Measurements from ENCODE around the gene CDX1. TPM values are rescaled to one million over a fixed set of nuclear protein-coding genes. Genes with fewer than 3 reads are reported as not detected.

Gene CDX1
- total and polyA plus RNA-seq, 2 of the 8 experiments (the other 6 are each of a cell fraction or from before 2014, with no cell fraction given), result not detected

DNA sequence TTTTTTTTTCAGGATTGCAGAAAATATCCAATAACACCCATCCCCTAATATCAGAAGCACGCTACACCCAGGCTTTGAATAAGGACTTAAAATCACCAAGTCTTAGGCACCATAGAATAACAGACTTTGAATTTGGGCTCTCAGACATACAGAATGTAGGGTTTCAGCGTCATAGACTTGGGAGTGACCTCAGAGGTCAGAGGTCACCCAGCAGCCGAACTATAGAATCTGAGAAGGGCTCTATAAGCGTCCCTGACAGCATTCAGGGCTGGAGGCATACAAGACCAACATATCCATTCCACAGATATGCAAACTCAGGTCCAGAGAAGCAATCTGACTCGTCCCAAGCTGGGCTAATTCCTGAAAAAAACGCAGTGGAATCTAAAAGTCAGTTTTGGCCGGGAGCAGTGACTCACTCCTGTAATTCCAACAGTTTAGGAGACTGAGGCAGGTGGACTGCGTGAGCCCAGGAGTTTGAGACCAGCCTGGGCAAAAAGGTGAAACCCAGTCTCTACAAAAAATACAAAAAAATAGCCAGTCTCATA is 58.0 kb downstream of the CDX1 start:
- H3K79me2 ChIP-seq (ENCODE audit: control insufficient read depth in 1 of 2, insufficient read depth in 2 of 2, low read length in 2 of 2), result no peaks in the 10 kb centered on the region
- H2AK5ac ChIP-seq (ENCODE audit: low read depth, low read length), result no peak overlapping the region
- H3K4ac ChIP-seq (replicated peaks; ENCODE audit: insufficient read length, low read depth, low read length), result no peak overlapping the region
- no peak for DNase-seq (ENCODE audit: low read depth in 1 of 2, low spot score in 2 of 2)
- no peaks in the 10 kb centered on the region for H3K23me2 ChIP-seq (ENCODE audit: low read depth, low read length)
- H3K56ac ChIP-seq (replicated peaks; ENCODE audit: insufficient read length, low read depth, low read length), result no peak overlapping the region
- no peak overlapping the region for H4K91ac ChIP-seq (replicated peaks; ENCODE audit: insufficient read length, low read length)
- no peak overlapping the region for H3K4me2 ChIP-seq (ENCODE audit: insufficient read depth in 1 of 2, low read depth in 2 of 2, low read length in 2 of 2)
- no peak for FAIRE-seq
- peaks cover 0 to 4% (median 0%) of the 10 kb centered on the region in 4 experiments; a peak in 1 of 7 replicates for H3K4me1 ChIP-seq (replicated peaks in 1 of 4; ENCODE audit: control insufficient read depth in 3 of 4, insufficient read depth in 4 of 4, low read length in 3 of 4)
- no peak overlapping the region for H4K8ac ChIP-seq (ENCODE audit: extremely low read depth, insufficient read depth, low read length)
- H2BK12ac ChIP-seq (ENCODE audit: low read depth, low read length), result no peak overlapping the region
- no peak overlapping the region for H2AFZ ChIP-seq (ENCODE audit: low read length)
- ChIA-PET POLR2A (ENCODE audit: partially characterized antibody) (no interaction called here), CTCF (ENCODE audit: partially characterized antibody) (interaction anchor here (0.6 to 21.2 kb wide), 5 partner anchors 9 to 175 kb away, joined by 3 to 302 read pairs (median 3); partner anchors contain the start of gene SLC6A7)
- no peak overlapping the region for H4K5ac ChIP-seq (ENCODE audit: insufficient read length, low read depth, low read length)
- TF ChIP-seq TEAD4 (IDR thresholded peaks at IDR 0.05; ENCODE audit: low read depth, low read length) (no peak), FOSL1 (IDR thresholded peaks at IDR 0.05; ENCODE audit: insufficient read depth, low read depth, low read length) (no peak), BACH1 (IDR thresholded peaks at IDR 0.05; ENCODE audit: low read length) (no peak), BCL11A (IDR thresholded peaks at IDR 0.05; ENCODE audit: low read depth in 2 of 2, low read length in 2 of 2) (no peak), EP300 (IDR thresholded peaks at IDR 0.05; ENCODE audit: borderline replicate concordance in 1 of 2, low read depth in 2 of 2, low read length in 2 of 2) (no peak), ZNF274 (IDR thresholded peaks at IDR 0.05; ENCODE audit: borderline replicate concordance, extremely low read depth, low read length) (no peak), CREB1 (IDR thresholded peaks at IDR 0.05) (no peak)
- no peak overlapping the region for H2BK15ac ChIP-seq (ENCODE audit: low read length)
- H2BK20ac ChIP-seq (ENCODE audit: low read length), result no peak overlapping the region
- H2BK120ac ChIP-seq (replicated peaks; ENCODE audit: low read depth, low read length), result no peak overlapping the region
- no peaks in the 10 kb centered on the region for H3K27me3 ChIP-seq (replicated peaks in 1 of 4; ENCODE audit: control insufficient read depth in 3 of 4, extremely low read depth in 1 of 4, insufficient read depth in 3 of 4, low read length in 3 of 4)
- no peak overlapping the region for H3K9ac ChIP-seq (replicated peaks in 1 of 4; ENCODE audit: extremely low read depth in 1 of 4, low read depth in 3 of 4, low read length in 3 of 4)
- H3K27ac ChIP-seq (ENCODE audit: low read depth, low read length), result no peak overlapping the region
- 74% methylated on average over 8 of the region's 8 CpGs; no CpG with 5 or more reads in 1 of the 2 experiments for WGBS, 2 experiments (ENCODE audit: extremely low coverage in 1 of 2, insufficient coverage in 1 of 2, insufficient read length in 1 of 2, insufficient replicate concordance in 2 of 2, low coverage in 1 of 2, low lambda C conversion rate in 2 of 2, missing lambda C conversion rate in 1 of 2)
- H3K18ac ChIP-seq (ENCODE audit: extremely low read depth, low read length), result no peak overlapping the region
- no peak overlapping the region for H3K14ac ChIP-seq (ENCODE audit: insufficient read length)
- H3K4me3 ChIP-seq (ENCODE audit: extremely low read depth in 1 of 4, insufficient read depth in 2 of 4, low read depth in 3 of 4, low read length in 4 of 4), result no peak overlapping the region
- no peaks in the 10 kb centered on the region for H3K36me3 ChIP-seq (ENCODE audit: control insufficient read depth in 2 of 4, insufficient read depth in 4 of 4, low read length in 3 of 4)
- no peaks in the 10 kb centered on the region for H4K20me1 ChIP-seq (replicated peaks in 1 of 2; ENCODE audit: control insufficient read depth in 1 of 2, insufficient read depth in 2 of 2, low read length in 2 of 2)
- H3K23ac ChIP-seq (ENCODE audit: insufficient read length), result no peak overlapping the region
- H3K79me1 ChIP-seq (ENCODE audit: low read depth, low read length), result no peaks in the 10 kb centered on the region
- no peaks in the 10 kb centered on the region for H3K9me3 ChIP-seq (ENCODE audit: insufficient read depth in 2 of 2, low read depth in 1 of 2, low read length in 1 of 2)
- no peak overlapping the region for H2BK5ac ChIP-seq (ENCODE audit: low read depth, low read length)

Measured in H1 (cell line).